ENCODE results near the gene CHCHD6.

CHCHD6 gene, protein sequence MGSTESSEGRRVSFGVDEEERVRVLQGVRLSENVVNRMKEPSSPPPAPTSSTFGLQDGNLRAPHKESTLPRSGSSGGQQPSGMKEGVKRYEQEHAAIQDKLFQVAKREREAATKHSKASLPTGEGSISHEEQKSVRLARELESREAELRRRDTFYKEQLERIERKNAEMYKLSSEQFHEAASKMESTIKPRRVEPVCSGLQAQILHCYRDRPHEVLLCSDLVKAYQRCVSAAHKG

DNA sequence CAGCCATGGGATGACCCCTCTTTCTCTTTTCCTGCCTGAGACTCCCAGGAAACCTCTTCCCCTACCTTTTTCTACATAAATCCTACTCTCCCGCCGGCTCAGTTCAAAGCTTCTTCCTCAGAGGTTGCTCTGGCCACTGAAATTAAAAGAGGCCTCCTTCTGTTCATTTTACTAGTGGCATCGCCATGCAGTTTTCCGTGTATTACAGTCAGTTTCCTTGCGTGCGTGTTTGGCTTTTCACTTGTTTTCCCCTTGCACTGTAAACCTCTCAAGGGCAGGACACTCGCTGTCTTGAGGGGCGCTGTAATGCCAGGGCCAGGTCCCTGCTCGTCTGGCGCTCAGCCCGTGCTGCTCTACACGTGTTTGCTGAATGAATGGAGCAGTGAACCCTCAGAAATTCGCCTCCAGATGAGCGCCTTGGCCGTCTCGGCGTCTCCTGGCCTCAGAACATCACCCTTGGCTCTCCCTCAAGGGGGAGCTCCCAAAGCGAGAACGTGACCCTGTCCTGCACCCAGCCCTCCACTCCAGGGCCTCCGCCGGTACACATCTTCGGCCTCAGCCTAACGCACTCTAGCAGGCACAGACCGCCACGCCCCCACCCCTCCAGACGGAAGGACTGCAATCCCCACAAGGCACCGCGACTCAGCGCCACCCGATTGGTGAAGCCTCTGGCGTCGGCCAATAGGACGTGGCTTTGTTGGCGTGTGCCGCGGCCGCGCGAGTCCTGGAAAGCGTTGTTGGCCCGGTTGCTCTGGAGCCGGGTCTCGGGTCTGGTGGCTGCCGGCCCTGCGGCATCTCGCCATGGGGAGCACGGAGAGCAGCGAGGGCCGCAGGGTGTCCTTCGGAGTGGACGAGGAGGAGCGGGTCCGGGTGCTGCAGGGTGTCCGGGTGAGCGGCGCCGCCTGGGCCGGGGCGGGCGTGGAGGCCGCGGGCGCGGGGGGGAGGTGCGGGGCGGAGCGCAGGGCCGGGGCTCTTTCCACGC is at the start of gene CHCHD6:
Gene CHCHD6, plus strand, starts transcription at position 729 of the 982 bp plus-strand sequence. Its CDS starts 73 bp downstream, at position 802.
- in situ Hi-C loops (cut with HindIII; ENCODE audit: low pct_unique_long_range_greater_than_20kb, low sequenced_read_pairs): no loop called here
- DNase-seq (ENCODE audit: low read depth in 1 of 2, low spot score in 1 of 2): peak; percentile 96
- TF ChIP-seq JUND (IDR thresholded peaks at IDR 0.05; ENCODE audit: low read depth): no peak

DNA sequence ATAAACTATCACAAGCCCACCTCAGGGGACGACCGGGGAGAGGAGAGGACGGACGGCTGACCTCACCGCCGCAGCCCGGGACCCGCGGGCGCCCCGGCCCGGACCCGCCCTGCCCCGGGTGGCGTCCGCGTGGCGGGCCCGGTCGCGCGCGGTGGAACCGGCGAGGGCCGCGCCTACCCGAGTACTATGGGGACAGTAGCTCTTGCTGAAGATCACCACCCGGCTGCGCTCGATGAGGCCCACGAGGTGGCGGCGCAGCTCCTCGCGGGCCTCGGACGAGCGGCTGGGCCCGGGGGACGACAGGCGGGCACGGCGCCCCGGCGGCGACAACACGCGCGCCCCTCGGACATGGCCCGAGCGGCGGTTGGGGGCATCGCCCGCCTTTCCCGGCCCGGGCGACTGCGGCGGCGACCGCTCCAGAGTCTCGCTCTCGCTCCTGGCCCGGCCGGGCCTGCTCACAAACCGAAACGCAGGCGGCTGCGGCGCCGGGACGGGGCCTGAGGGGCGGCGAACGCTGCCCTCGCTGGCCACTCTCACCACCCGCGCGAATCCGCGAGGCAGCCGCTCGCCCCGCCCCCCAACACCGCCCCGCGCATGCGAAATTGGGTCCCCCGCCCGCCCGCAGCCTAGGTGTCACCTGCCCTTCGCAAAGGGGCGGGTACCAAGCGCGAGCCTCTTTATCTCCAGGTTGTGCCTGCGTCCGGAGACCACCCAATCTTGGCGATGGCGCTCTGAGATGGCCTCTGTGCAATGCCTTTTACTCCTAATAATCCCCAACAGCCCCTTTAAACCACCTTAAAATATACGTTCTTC is 49.3 kb upstream of the CHCHD6 start, which contains the start of gene TXNRD3:
Gene TXNRD3, minus strand, starts transcription at position 554 of the 813 bp plus-strand sequence.
- TF ChIP-seq JUND (IDR thresholded peaks at IDR 0.05; ENCODE audit: low read depth): no peak
- in situ Hi-C loops (cut with HindIII; ENCODE audit: low pct_unique_long_range_greater_than_20kb, low sequenced_read_pairs): no loop called here

DNA sequence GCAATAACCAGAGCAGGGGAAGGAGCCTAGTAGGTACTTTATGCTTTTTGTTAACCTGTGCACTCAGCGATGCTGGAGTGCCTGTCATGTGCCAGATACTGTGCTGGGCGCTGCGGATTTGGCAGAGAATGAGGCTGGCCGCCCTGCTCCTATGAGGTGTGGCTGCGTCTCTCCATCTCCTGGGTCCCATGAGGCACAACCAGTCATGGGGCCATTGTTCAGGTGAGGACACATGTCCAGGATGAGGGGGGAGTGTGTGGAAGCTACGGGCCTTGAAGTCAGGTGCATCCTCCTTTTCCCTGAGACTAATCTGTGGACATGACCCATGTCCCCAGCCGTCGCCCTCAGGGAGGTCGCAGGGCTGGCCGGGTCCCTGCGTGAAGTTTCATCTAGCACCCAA is 48.2 kb upstream of the CHCHD6 start:
- no peak for TF ChIP-seq JUND (IDR thresholded peaks at IDR 0.05; ENCODE audit: low read depth)
- in situ Hi-C loops (cut with HindIII; ENCODE audit: low pct_unique_long_range_greater_than_20kb, low sequenced_read_pairs): no loop called here
- no peak for DNase-seq (ENCODE audit: low read depth in 1 of 2, low spot score in 1 of 2)

More for the DNA sequence above, 49.3 kb upstream of the CHCHD6 start, which contains the start of gene TXNRD3:
- DNase-seq (ENCODE audit: low read depth in 1 of 2, low spot score in 1 of 2): peak; percentile 74 to 91

DNA sequence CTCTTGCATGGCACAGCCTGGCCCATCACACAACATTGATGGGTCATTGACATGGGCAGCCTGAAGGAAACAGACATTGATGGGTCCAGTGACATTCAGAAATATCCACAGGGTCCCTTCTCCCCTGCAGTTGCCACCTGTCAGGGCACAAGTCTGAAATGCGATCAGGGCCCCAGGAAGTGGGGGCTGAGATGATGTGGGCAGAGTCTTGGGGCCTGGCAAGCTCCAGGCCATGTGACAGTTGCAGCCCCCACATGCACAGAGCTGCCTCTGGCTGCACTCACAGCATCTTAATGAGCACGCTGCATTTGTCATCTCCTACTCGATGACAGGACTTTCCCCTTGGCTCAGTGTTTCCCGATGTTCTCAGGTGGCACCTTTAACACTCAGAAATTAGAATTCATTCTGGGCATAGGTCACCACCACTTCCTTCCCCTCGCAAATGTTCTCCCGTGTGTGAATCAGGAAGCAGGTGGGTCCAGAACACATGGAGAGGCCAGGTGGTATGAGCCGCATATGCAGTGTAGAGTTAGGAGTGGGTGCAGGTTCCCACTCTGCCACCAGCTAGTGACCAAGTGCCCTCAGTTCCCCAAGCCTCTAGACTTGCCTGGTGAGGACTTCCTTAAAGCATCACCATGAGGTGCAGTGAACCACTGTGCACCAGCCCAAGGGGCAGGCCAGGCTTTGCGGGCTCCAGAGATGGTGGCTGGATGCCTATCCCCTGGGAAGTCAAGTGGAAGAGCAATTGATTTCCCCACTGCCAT is 47.5 kb upstream of the CHCHD6 start:
- no peak for TF ChIP-seq JUND (IDR thresholded peaks at IDR 0.05; ENCODE audit: low read depth)
- in situ Hi-C loops (cut with HindIII; ENCODE audit: low pct_unique_long_range_greater_than_20kb, low sequenced_read_pairs): no loop called here
- DNase-seq (ENCODE audit: low read depth in 1 of 2, low spot score in 1 of 2): no peak

DNA sequence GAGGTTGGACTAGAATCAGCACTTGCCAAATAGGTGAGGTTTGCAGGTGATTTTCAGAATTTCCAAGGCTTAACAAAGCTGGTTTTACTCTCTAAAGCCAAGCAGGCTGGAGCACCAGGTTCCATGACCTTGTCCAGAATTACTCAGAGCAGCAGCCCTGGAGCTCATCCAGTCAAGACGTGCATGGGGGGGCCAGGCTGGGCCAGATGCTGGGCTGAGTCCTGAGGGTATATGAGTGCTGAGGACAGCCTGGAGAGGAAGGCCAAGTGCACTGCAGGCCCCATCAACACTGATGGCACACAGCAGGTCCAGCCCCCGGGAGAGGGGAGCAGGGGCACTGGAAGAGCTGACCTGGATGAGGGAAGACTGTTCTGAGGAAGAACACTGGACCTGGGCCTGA is 46.1 kb upstream of the CHCHD6 start:
- in situ Hi-C loops (cut with HindIII; ENCODE audit: low pct_unique_long_range_greater_than_20kb, low sequenced_read_pairs): no loop called here

DNA sequence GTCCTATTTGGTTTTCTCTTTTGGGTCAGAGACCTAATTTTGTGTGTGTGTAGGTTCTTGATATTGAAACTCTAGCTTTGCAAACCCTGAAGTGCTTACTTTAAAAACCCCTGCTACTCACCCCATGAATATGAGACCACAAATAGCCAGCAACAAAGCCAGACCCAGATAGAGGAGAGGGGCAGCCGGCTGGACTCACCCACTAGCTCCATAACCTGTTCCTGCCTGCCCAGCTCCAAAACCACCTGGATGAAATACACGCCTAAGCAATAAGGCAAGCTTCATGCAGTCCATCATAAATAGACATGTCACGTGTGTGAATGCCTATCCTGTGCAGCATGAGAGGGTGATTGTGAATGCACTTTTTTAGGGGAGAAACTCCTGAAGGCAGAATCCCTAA is 45.5 kb upstream of the CHCHD6 start:
- no peak for TF ChIP-seq JUND (IDR thresholded peaks at IDR 0.05; ENCODE audit: low read depth)
- DNase-seq (ENCODE audit: low read depth in 1 of 2, low spot score in 1 of 2): no peak
- in situ Hi-C loops (cut with HindIII; ENCODE audit: low pct_unique_long_range_greater_than_20kb, low sequenced_read_pairs): no loop called here

More for the DNA sequence above, 46.1 kb upstream of the CHCHD6 start:
- TF ChIP-seq JUND (IDR thresholded peaks at IDR 0.05; ENCODE audit: low read depth): no peak
- no peak for DNase-seq (ENCODE audit: low read depth in 1 of 2, low spot score in 1 of 2)

DNA sequence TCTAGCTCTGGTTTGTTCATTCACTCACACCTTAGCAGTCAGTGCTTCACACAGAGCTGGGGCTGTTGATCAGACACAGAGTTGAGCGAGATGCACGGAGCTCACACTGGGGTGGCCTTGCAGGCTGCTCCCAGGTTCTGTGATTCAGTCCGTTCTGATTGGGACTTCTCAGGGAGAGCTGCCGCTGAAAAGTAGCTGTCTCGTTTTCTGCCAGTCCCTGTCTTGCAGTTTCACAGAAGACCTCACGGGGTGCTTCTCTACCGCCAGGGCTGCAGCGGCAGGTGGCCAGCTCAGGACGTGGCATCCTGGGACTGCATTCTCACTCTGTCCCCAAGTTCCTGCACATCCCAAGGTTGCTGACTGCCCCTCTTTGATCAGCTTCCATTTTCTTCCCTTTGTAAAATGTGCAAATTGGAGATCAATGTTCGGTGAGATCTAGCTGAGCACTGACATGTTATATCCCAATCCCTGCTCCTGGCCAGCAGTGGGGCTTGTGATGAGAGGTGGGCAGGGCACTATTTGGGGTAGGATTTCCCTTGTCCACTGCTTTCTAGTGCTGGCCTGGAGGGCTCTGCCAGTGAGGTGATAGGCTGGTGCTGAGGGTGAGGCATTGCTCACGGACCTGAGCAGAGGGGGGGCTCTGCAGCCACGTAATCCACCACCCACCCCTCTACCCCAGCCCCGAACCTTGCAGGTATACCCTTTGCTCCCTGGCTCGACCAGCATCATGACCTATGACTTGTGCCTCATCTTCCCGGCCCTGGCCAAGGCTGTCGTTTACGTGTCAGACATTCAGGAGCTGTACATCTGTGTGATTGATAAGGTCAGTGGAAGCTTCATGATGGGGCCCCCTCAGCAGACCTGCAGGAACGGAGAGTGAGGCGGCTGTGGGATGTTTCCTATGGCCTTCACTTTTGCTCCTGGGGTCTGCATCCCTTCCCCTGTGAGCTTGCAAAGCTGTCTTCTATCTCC is 43.8 kb upstream of the CHCHD6 start:
- DNase-seq (ENCODE audit: low read depth in 1 of 2, low spot score in 1 of 2): peak; percentile 46 to 71

DNA sequence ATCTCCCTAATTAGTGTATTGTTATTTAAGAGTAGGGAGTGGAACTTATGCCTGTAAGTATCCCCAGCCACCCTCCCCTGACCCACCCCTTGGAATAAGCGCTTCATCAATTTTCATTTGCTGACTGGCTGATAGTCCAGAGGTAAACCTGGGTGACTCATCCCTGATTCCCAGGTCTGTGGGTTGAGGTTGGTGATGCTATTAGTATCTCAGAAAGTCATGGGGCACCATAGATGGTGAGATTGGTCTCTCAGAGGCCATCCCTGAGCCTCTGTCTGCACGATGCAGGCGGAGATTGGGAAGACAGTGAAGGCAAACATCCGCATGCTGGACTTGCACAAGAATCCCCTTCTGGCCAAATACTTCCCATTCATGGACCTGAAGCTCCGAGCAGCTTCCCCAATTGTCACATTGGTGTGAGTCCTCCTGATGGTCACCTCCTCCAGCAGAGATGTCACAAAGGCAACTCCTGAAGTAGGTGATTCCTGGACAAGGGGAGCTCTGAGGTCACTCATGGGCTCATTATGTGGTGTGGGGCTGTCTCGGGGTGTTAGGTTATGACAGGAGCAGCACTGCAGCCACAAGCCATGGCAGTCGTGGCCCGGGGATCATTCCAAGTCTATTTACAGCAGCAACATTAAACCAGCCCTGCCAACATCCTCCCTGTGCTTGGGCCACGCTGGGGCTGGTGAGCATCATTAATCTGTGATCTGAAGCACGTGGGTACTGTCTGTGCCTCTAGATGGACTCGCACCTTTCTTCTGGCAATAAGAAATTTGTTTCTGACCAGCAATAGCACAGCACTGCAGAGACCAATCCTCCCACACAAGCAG is 42.3 kb upstream of the CHCHD6 start:
- no peak for TF ChIP-seq JUND (IDR thresholded peaks at IDR 0.05; ENCODE audit: low read depth)
- no peak for DNase-seq (ENCODE audit: low read depth in 1 of 2, low spot score in 1 of 2)
- in situ Hi-C loops (cut with HindIII; ENCODE audit: low pct_unique_long_range_greater_than_20kb, low sequenced_read_pairs): no loop called here

More for the DNA sequence above, 43.8 kb upstream of the CHCHD6 start:
- TF ChIP-seq JUND (IDR thresholded peaks at IDR 0.05; ENCODE audit: low read depth): no peak
- in situ Hi-C loops (cut with HindIII; ENCODE audit: low pct_unique_long_range_greater_than_20kb, low sequenced_read_pairs): no loop called here

DNA sequence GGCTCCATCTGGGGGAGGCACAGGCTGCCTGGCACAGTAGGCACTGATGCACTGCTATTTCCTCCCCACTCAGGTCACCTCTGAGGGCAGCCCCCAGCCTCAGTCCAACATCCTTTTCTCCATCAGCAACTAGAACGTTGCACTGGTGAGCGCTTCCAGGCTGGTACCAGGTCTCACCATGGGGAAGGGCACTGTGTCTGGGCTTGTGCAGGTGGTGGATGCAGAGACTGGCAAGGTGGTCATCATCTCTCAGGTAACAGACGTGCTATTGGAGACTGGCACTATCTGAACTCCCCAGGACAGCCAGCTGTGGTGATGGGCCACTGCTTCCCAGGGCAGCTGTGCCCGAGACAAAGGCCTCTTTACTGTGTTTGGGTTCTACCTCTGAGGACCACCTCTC is 40.8 kb upstream of the CHCHD6 start:
- in situ Hi-C loops (cut with HindIII; ENCODE audit: low pct_unique_long_range_greater_than_20kb, low sequenced_read_pairs): no loop called here
- no peak for DNase-seq (ENCODE audit: low read depth in 1 of 2, low spot score in 1 of 2)

DNA sequence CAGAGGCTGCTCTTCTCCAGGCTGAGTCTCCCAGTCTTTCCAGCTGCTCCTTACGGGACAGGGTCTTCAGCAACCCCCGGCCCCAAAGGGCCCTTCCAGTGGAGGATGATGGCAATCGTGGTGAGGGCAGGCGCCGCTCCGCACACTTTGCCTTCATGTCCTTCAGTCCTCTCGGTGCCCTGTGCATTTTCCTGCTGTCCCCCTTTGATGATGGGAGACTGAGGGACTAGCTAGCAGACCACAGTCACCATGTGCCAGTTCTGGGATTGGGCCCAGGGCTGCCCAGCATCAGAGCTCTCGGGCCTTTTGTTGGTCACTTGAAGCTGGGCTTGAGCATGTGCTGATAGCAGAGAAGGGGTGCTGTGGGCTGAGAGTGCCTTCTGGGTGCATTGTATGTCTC is 40.3 kb upstream of the CHCHD6 start:
- in situ Hi-C loops (cut with HindIII; ENCODE audit: low pct_unique_long_range_greater_than_20kb, low sequenced_read_pairs): no loop called here
- no peak for DNase-seq (ENCODE audit: low read depth in 1 of 2, low spot score in 1 of 2)
- TF ChIP-seq JUND (IDR thresholded peaks at IDR 0.05; ENCODE audit: low read depth): no peak

More for the DNA sequence above, 40.8 kb upstream of the CHCHD6 start:
- TF ChIP-seq JUND (IDR thresholded peaks at IDR 0.05; ENCODE audit: low read depth): no peak
